Measurements from ENCODE around the gene WNT6. TPM values are rescaled to one million over a fixed set of nuclear protein-coding genes. Genes with fewer than 3 reads are reported as not detected.

The WNT6 gene
- total RNA-seq, 1 donor from 2014 or later = 2.6 TPM

GRCh38 chr2:218812096-218812815 is 47.3 kb upstream of the WNT6 start:
- Mint-ChIP-seq H3K4me3 (ENCODE audit: unreplicated experiment) (no peak overlapping the region), H3K9me3 (ENCODE audit: unreplicated experiment) (peaks cover 2% of the 10 kb centered on the region), H3K27ac (ENCODE audit: unreplicated experiment) (no peak overlapping the region), H3K4me1 (ENCODE audit: low read depth, unreplicated experiment) (peaks cover 3% of the 10 kb centered on the region), H3K27me3 (ENCODE audit: low read depth, unreplicated experiment) (peaks cover 20% of the 10 kb centered on the region), H3K36me3 (ENCODE audit: low read depth, unreplicated experiment) (peaks cover 15% of the 10 kb centered on the region)
- Histone ChIP-seq H3K4me2 (ENCODE audit: low read length) (no peak overlapping the region), H3K27me3 (ENCODE audit: insufficient read depth, low read length) (no peaks in the 10 kb centered on the region), H2AFZ (ENCODE audit: low read depth, low read length) (no peak overlapping the region), H3K9me3 (ENCODE audit: insufficient read depth, low read depth, low read length) (no peaks in the 10 kb centered on the region), H3K9ac (ENCODE audit: low read length) (no peak overlapping the region), H3K79me2 (ENCODE audit: insufficient read depth, low read length) (no peaks in the 10 kb centered on the region), H3K4me3 (ENCODE audit: insufficient read depth, low read depth, low read length) (no peak overlapping the region), H3K4me1 (ENCODE audit: insufficient read depth, low read length) (no peaks in the 10 kb centered on the region), H3K27ac (ENCODE audit: low read depth, low read length) (no peak overlapping the region), H4K20me1 (ENCODE audit: insufficient read depth, low read length) (no peaks in the 10 kb centered on the region), H3K36me3 (ENCODE audit: insufficient read depth, low read length) (no peaks in the 10 kb centered on the region)
- TF ChIP-seq EZH2 (IDR thresholded peaks at IDR 0.05; ENCODE audit: insufficient read depth, low read length) (no peak), CTCF (IDR thresholded peaks at IDR 0.05; ENCODE audit: insufficient read depth, low read depth, low read length) (no peak)
- DNase-seq (ENCODE audit: low read depth) (no peak), FAIRE-seq (no peak)

- H3K27me3 Mint-ChIP-seq (ENCODE audit: low read depth, unreplicated experiment) = peaks cover 20% of the 10 kb centered on the region
- no peak overlapping the region for H3K27ac ChIP-seq (ENCODE audit: low read depth, low read length)
- no peaks in the 10 kb centered on the region for H3K27me3 ChIP-seq (ENCODE audit: insufficient read depth, low read length)
- H3K4me3 Mint-ChIP-seq (ENCODE audit: unreplicated experiment) = no peak overlapping the region
- no peaks in the 10 kb centered on the region for H4K20me1 ChIP-seq (ENCODE audit: insufficient read depth, low read length)
- H3K9ac ChIP-seq (ENCODE audit: low read length) = no peak overlapping the region
- H3K4me1 Mint-ChIP-seq (ENCODE audit: low read depth, unreplicated experiment) = peaks cover 3% of the 10 kb centered on the region
- DNase-seq (ENCODE audit: low read depth) = no peak
- peaks cover 2% of the 10 kb centered on the region for H3K9me3 Mint-ChIP-seq (ENCODE audit: unreplicated experiment)
- H3K27ac Mint-ChIP-seq (ENCODE audit: unreplicated experiment) = no peak overlapping the region
- H3K4me3 ChIP-seq (ENCODE audit: insufficient read depth, low read depth, low read length) = no peak overlapping the region
- no peaks in the 10 kb centered on the region for H3K9me3 ChIP-seq (ENCODE audit: insufficient read depth, low read depth, low read length)
- H3K36me3 Mint-ChIP-seq (ENCODE audit: low read depth, unreplicated experiment) = peaks cover 15% of the 10 kb centered on the region
- no peak overlapping the region for H3K4me2 ChIP-seq (ENCODE audit: low read length)
- TF ChIP-seq CTCF (IDR thresholded peaks at IDR 0.05; ENCODE audit: insufficient read depth, low read depth, low read length) = no peak
- no peak for TF ChIP-seq EZH2 (IDR thresholded peaks at IDR 0.05; ENCODE audit: insufficient read depth, low read length)
- no peak overlapping the region for H2AFZ ChIP-seq (ENCODE audit: low read depth, low read length)
- no peak for FAIRE-seq
- no peaks in the 10 kb centered on the region for H3K79me2 ChIP-seq (ENCODE audit: insufficient read depth, low read length)
- no peaks in the 10 kb centered on the region for H3K4me1 ChIP-seq (ENCODE audit: insufficient read depth, low read length)
- no peaks in the 10 kb centered on the region for H3K36me3 ChIP-seq (ENCODE audit: insufficient read depth, low read length)
Measured at GRCh38 chr2:218812861-218813260, 46.7 kb upstream of the WNT6 start.

GRCh38 chr2:218813771-218814460 is 45.7 kb upstream of the WNT6 start:
- no peaks in the 10 kb centered on the region for H3K79me2 ChIP-seq (ENCODE audit: insufficient read depth, low read length)
- DNase-seq (ENCODE audit: low read depth) (no peak), FAIRE-seq (no peak)
- H3K4me1 Mint-ChIP-seq (ENCODE audit: low read depth, unreplicated experiment) = peaks cover 3% of the 10 kb centered on the region
- H2AFZ ChIP-seq (ENCODE audit: low read depth, low read length) = no peak overlapping the region
- no peaks in the 10 kb centered on the region for H3K9me3 ChIP-seq (ENCODE audit: insufficient read depth, low read depth, low read length)
- no peak overlapping the region for H3K4me2 ChIP-seq (ENCODE audit: low read length)
- no peak overlapping the region for H3K27ac ChIP-seq (ENCODE audit: low read depth, low read length)
- no peaks in the 10 kb centered on the region for H3K4me1 ChIP-seq (ENCODE audit: insufficient read depth, low read length)
- H3K27ac Mint-ChIP-seq (ENCODE audit: unreplicated experiment) = no peak overlapping the region
- peaks cover 2% of the 10 kb centered on the region for H3K9me3 Mint-ChIP-seq (ENCODE audit: unreplicated experiment)
- H3K36me3 ChIP-seq (ENCODE audit: insufficient read depth, low read length) = no peaks in the 10 kb centered on the region
- no peak overlapping the region for H3K4me3 Mint-ChIP-seq (ENCODE audit: unreplicated experiment)
- TF ChIP-seq EZH2 (IDR thresholded peaks at IDR 0.05; ENCODE audit: insufficient read depth, low read length) = no peak
- TF ChIP-seq CTCF (IDR thresholded peaks at IDR 0.05; ENCODE audit: insufficient read depth, low read depth, low read length) = no peak
- H4K20me1 ChIP-seq (ENCODE audit: insufficient read depth, low read length) = no peaks in the 10 kb centered on the region
- no peaks in the 10 kb centered on the region for H3K27me3 ChIP-seq (ENCODE audit: insufficient read depth, low read length)
- H3K9ac ChIP-seq (ENCODE audit: low read length) = no peak overlapping the region
- H3K36me3 Mint-ChIP-seq (ENCODE audit: low read depth, unreplicated experiment) = peaks cover 15% of the 10 kb centered on the region
- H3K27me3 Mint-ChIP-seq (ENCODE audit: low read depth, unreplicated experiment) = peaks cover 20% of the 10 kb centered on the region
- H3K4me3 ChIP-seq (ENCODE audit: insufficient read depth, low read depth, low read length) = no peak overlapping the region
